Activated gamma-delta T cell (primary cell): ENCODE results near the gene ATP6V1E1.
"Not testable (repeated sequence)": the region's sequence is repeated elsewhere in the genome, so short reads cannot be mapped to it uniquely, and the experiment has no call there.

Experiments
- DNase-seq: peaks from one replicate; lab custom pipeline; 2025; lab: John Stamatoyannopoulos, UW

ATP6V1E1 gene

DNA sequence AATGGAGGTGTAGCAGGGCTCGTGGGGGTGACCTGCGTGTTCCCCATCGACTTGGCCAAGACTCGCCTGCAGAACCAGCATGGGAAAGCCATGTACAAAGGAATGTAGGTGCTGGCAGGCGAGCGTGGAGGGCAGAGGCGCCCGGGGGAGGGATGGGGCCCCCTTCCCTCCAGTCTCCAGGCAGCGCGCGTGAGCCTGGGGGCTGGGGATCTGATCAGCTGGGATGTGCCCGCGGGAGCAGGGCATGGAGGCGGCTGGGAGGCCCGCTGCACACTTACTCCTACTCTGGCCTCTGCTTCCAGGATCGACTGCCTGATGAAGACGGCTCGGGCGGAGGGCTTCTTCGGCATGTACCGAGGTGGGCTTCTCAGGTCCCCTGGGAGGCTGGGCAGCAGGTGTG, 47.5 kb downstream of the ATP6V1E1 start:
- DNase-seq = no peak

DNA sequence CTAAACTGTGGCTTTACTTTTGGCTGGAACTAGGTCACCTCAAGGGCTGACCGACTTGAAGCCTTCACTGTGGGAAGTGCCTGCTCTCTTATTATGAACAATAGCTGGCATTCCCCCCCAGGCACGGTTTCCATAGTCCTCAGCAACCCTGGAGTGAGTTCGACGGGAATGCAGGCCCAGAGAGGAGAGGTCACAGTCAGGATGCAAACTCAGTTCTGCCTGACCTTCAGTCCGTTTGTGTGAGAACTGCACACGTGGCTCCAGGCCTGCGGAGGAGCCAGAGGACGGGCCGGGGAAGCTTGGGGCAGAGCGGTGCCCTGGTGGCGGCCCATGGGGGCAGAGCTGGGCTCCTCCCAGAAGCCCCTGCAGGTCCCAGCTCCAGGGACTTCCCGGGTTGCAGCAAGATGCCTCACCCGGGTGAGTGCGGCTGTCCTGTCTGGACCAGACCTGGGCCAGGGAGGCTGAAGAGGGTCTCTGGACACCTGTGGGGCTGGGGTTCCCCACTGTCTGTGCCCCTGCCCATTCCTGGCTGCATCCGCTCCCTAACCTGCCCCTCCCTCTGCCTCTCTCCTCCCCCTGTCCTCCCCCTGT, 48.0 kb downstream of the ATP6V1E1 start:
- no peak for DNase-seq

GRCh38 chr22:17579535-17579981, 49.0 kb downstream of the ATP6V1E1 start:
- DNase-seq = no peak

DNA sequence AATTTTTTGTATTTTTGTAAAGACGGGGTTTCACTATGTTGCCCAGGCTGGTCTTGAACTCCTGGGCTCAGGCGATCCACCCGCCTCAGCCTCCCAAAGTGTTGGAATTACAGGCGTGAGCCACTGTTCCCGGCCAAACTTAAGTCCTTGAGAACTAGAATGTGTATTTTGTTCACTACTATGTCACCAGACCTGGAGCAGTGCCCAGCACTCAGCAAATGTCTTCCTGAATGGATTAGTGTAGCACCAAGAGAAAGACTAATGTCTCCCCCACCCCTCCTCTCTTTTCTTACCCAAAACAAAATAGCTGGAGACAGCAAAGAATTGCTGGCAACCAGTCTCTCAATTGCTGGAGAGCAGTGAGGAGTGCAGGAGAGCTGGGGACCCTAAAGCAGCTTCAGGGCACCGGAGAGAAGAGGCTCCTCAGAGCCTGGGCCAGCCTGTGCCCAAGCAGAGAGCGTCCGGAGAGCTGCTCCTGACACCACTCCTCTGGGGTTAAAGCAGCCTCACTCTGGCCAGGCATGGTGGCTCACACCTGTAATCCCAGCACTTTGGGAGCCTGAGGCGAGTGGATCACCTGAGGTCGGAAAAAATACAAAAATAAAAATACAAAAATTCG, 50.3 kb downstream of the ATP6V1E1 start:
- DNase-seq = no peak

GRCh38 chr22:17576470-17576869, 52.1 kb downstream of the ATP6V1E1 start:
- DNase-seq = no peak

- DNase-seq = no peak
Observed at GRCh38 chr22:17575681-17576080, 52.9 kb downstream of the ATP6V1E1 start.

- no peak for DNase-seq
Observed at GRCh38 chr22:17575151-17575550, 53.4 kb downstream of the ATP6V1E1 start.

DNA sequence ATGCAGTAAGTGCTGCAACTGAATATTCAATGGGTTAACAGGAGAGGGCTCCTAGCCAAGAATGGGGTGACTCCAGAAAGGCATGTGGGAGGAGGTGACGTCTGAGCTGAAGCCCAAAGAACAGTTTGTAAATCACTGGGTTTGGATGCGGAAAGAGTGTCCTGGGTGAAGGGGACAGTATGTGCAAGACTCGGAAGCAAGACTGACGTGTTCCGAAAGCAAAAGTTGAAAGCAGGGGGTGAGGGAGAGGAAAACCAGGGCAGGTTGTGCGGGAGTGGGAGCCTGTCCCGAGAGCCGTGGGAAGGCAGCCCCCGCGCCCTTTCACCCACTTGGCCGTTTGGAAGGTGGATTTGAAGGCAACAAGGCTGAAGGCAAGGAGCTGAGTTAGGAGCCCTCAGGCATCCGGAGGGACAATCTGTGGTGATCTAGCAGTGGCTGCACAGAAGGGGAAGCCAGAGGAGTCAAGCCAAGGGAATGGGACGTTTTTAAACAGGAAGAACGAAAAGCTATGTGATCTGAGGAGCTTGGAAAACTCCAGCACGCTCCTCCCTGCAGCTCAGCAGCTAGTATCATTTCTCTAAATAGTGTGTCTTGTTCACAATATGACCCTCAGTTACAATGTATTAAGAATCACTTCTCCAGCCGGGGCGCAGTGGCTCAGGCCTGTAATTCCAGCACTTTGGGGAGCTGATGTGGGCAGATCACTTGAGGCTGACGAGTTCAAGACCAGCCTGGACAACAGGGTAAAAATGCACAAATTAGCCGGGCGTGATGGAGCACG, 57.5 kb downstream of the ATP6V1E1 start:
- DNase-seq = no peak

GRCh38 chr22:17569971-17570511, 58.5 kb downstream of the ATP6V1E1 start:
- no peak for DNase-seq

- no peak for DNase-seq
Observed at GRCh38 chr22:17566776-17567175, 61.8 kb downstream of the ATP6V1E1 start.

GRCh38 chr22:17566016-17566687, 62.4 kb downstream of the ATP6V1E1 start:
- DNase-seq = not testable (repeated sequence)

DNA sequence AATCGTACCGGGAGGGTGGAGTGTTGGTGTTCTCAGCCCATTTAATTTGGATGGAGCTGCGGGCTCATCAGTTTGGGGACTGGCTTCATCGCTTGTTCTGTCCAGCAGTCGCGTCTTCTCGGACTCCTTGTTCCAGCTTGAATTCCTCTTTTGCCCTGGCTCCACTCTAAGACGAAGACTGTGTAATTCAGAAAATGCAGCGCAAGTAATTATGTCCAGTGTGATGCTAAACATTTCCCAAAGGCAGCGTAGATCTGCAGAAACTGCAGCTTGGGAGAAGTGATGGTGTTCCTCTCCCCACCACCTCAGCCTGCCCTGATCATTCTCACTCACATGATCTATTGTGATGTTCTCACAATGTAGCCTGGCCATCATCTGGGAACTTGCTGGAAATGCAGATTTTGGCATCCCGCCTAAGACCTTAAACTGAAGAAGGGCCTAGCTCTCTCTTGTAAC, 64.6 kb downstream of the ATP6V1E1 start:
- no peak for DNase-seq

GRCh38 chr22:17562906-17563870, 65.4 kb downstream of the ATP6V1E1 start, which contains the start of gene SLC25A18:
TSS of gene SLC25A18 (plus strand) at chr22:17563498. CDS start at chr22:17579945, 16,447 bp downstream.
- DNase-seq = no peak

GRCh38 chr22:17559188-17559587, 69.4 kb downstream of the ATP6V1E1 start:
- no peak for DNase-seq

DNA sequence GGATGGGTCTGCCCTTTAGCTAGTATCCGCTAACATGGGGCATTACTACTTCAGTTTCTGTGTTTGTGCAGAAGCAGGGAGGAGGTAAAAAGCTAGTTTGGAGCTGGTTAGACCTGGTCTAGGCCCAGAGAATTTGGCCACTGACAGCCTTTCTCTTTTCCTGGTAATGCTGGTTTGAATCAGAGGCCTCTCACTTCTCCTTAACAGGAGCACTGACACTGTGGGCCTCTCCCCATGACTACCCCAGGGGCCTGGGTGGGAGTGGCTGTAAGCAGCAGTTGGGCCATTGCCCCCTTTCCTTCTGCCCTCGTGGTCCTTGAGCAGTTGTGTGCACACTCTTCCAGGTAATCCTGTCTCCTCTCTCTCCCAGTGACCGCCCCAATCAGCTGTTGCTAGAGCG, 73.7 kb downstream of the ATP6V1E1 start:
- no peak for DNase-seq

GRCh38 chr22:17552737-17553136, 75.8 kb downstream of the ATP6V1E1 start:
- DNase-seq = no peak

DNA sequence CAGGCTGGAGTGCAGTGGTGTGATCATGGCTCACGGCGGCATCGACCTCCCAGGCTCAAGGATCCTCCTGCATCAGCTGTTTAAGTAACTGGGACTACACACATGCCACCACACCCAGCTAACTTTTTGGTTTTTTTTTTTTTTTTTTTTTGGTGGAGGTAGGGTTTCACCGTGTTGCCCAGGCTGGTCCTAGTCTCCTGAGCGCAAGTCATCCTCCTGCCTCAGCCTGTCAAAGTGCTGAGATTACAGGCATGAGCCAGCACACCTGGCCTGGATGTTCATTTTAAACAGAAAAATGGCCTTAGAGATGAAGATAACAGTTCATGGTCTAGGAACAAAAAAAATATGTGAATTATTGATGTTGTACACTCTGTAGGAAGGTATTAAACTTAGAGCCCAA, 78.9 kb downstream of the ATP6V1E1 start:
- DNase-seq = no peak

DNA sequence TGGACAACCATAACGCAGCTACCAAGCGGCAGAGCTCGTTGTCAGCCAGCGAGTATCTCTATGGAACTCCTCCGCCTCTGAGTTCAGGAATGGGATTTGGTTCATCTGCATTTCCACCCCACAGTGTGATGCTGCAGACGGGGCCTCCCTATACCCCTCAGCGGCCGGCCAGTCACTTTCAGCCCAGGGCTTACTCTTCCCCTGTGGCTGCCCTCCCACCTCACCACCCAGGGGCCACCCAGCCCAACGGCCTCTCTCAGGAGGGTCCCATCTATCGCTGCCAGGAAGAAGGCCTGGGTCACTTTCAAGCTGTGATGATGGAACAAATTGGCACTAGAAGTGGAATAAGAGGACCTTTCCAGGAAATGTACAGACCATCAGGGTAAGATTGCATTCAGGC, 79.4 kb downstream of the ATP6V1E1 start:
- no peak for DNase-seq

DNA sequence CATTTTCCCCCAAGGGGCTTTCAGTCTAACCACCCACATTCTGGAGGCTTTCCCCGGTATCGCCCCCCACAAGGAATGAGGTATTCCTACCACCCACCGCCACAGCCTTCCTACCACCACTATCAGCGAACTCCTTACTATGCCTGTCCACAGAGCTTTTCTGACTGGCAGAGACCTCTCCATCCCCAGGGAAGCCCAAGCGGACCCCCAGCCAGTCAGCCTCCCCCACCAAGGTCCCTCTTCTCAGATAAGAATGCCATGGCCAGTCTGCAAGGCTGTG, 79.9 kb downstream of the ATP6V1E1 start:
- DNase-seq = no peak

DNA sequence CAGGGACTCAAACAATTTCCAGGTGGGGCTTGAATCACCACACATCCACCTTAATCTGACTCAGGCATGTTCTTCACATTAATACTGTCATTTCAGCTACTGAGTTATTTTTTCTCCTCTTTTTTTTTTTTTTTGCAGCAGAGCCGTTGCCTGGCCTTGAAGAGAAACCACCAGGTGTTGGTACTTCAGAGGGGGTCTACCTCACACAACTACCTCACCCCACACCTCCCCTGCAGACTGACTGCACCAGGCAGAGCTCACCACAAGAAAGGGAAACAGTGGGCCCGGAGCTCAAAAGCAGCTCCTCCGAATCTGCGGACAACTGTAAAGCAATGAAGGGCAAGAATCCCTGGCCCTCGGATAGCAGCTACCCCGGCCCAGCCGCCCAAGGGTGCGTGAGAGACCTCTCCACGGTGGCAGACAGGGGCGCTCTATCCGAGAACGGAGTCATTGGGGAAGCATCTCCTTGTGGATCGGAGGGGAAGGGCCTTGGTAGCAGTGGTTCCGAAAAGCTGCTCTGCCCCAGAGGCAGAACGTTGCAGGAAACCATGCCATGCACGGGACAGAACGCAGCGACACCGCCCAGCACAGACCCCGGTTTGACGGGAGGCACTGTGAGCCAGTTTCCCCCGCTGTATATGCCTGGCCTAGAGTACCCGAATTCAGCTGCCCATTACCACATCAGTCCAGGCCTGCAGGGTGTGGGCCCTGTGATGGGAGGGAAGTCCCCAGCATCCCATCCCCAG, 80.4 kb downstream of the ATP6V1E1 start:
- DNase-seq = no peak
